Type B pancreatic cell (in vitro differentiated cells): ENCODE results near the gene FGFRL1. TPM values are rescaled to one million over a fixed set of nuclear protein-coding genes. Genes with fewer than 3 reads are reported as not detected.

Experiments
- DNase-seq: peaks from one replicate; pipeline ENCODE4 v3.0.0; 2021; ENCODE audit warnings: mixed read lengths; ENCODE audit not compliant: unreplicated experiment; ENCODE audit errors: extremely low spot score
- H3K27ac Mint-ChIP-seq: 2 replicates; pipeline ENCODE4 v1.8.0; 2021; ENCODE audit warnings: mild to moderate bottlenecking, mixed read lengths
- H3K27me3 Mint-ChIP-seq: 2 replicates; pipeline ENCODE4 v1.8.0; 2021; ENCODE audit warnings: mixed read lengths
- H3K36me3 Mint-ChIP-seq: 2 replicates; pipeline ENCODE4 v1.8.0; 2021; ENCODE audit warnings: mixed read lengths
- H3K4me1 Mint-ChIP-seq: one replicate; pipeline ENCODE4 v1.8.0; 2021; ENCODE audit warnings: mixed read lengths; ENCODE audit not compliant: unreplicated experiment
- H3K4me3 Mint-ChIP-seq: 2 replicates; pipeline ENCODE4 v1.8.0; 2021; ENCODE audit warnings: mild to moderate bottlenecking, mixed read lengths
- H3K9me3 Mint-ChIP-seq: 2 replicates; pipeline ENCODE4 v1.8.0; 2021; ENCODE audit warnings: mixed read lengths
- total RNA-seq: library from RNA; stranded (reverse); gene quantifications from 2 replicates; pipeline ENCODE4 v1.2.1, GENCODE V29; 2021; ENCODE audit warnings: low replicate concordance
- TF ChIP-seq, protein P1 (sequence below): fragments of 200-600 bp; sonication (generic); conservative IDR thresholded peaks from 2 replicates; pipeline ENCODE4 v1.5.0; 2021; ENCODE audit warnings: antibody characterized with exemption, mild to moderate bottlenecking

FGFRL1 gene
- total RNA-seq, 1 donor from 2014 or later = 30.9 TPM

DNA sequence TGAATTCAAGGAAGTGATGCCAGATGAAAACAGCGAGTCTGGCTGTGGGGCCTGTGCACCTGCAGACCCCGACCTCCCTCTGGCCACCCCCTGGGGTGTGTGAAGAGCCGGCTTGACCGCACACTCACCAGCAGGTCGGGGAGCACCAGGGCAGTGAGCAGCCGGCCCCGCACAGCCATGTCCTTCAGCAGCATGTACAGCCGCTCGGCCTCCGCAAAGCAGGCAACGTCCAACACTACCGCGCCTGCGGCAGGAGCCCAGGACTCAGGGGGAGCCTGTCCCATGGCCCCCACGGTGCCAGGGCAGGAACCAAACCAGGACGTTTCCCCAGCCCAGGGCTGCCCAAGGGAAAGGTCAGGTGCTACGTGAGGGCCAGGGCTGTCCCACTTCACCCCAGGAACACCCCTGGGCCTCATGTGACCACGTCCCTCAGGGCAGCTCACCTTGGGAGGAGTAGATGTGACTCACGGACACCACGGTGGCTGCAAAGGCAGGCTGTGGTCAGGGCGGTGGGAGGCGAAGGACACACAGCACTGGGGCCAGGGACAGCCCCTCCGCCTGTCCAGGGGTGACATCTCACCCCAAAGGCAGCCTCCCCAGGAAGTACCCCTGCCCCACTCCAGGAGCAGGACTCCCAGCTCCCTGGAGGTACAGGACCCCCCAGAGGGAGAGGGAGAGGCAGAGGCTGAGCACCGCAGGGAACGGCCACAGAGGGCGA, 46.2 kb upstream of the FGFRL1 start:
- Mint-ChIP-seq H3K4me1 (no peaks in the 10 kb centered on the region), H3K27ac (no peak overlapping the region), H3K9me3 (no peaks in the 10 kb centered on the region), H3K4me3 (no peak overlapping the region), H3K36me3 (no peaks in the 10 kb centered on the region), H3K27me3 (no peaks in the 10 kb centered on the region)
- no peak for DNase-seq
- TF ChIP-seq, protein P1, sequence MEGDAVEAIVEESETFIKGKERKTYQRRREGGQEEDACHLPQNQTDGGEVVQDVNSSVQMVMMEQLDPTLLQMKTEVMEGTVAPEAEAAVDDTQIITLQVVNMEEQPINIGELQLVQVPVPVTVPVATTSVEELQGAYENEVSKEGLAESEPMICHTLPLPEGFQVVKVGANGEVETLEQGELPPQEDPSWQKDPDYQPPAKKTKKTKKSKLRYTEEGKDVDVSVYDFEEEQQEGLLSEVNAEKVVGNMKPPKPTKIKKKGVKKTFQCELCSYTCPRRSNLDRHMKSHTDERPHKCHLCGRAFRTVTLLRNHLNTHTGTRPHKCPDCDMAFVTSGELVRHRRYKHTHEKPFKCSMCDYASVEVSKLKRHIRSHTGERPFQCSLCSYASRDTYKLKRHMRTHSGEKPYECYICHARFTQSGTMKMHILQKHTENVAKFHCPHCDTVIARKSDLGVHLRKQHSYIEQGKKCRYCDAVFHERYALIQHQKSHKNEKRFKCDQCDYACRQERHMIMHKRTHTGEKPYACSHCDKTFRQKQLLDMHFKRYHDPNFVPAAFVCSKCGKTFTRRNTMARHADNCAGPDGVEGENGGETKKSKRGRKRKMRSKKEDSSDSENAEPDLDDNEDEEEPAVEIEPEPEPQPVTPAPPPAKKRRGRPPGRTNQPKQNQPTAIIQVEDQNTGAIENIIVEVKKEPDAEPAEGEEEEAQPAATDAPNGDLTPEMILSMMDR = no peak

DNA sequence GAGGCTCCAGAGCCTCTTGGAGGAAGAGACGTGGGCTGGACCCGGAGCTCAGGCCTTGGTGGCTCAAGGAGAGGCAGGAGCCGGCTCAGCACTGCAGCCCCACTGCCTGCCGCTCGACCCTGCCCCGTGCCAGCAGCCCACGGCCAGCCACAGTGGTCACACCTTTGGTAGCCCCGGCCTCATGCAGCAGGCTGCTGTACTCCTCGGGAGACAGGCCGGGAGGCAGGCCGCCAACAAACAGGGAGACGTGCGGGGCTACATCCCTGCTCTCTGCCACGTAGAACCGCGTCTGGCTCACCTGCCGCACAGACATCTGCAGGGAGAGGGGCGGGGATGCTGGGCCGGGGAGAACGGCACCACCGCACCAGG, 45.7 kb upstream of the FGFRL1 start:
- no peak overlapping the region for H3K27ac Mint-ChIP-seq
- no peak overlapping the region for H3K4me3 Mint-ChIP-seq
- no peaks in the 10 kb centered on the region for H3K9me3 Mint-ChIP-seq

DNA sequence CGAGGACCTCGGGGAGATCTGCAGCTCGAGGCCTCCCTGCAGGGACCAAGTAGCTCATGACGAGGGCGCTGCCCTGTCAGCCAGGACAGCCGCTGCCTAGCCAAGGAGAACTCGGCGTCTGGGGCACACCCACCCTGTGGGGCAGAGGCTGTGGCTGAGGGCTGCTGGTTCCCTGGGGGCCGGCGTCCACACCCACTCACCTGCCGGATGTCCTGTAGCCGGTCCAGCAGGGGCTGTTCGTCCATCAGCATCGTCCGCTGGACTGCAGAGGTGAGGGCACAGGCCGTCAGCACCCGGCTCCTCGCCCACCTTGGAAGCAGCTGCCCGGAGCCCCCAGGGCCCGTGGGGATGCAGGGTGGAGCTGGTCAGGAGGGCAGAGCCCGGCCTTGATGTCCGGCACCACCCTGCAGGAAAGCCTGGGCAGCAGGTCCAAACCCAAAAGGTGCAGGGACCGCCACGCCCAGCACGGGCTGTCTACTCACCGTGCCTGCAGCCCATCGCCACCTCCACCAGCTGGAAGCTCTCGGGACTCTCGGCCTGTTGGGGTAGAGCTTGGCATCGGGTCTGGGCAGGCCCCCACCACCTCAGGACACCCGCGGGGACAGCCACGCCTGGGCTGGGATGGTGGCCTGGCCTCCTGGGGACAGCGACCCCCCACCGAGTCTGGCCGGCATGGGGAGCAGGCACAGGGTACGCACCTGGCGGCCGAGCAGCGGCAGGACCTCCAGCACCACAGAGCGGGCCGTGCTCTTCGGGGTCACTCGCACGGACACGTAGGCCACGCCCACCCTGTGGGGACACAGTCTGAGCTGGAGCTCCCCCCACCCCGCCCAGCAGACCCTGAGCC, 44.9 kb upstream of the FGFRL1 start:
- no peak for DNase-seq
- Mint-ChIP-seq H3K27ac (no peak overlapping the region), H3K9me3 (no peaks in the 10 kb centered on the region), H3K36me3 (no peaks in the 10 kb centered on the region), H3K27me3 (no peaks in the 10 kb centered on the region), H3K4me3 (no peak overlapping the region), H3K4me1 (no peaks in the 10 kb centered on the region)
- TF ChIP-seq, protein P1 = no peak

More for the DNA sequence above, 45.7 kb upstream of the FGFRL1 start:
- Mint-ChIP-seq H3K36me3 (no peaks in the 10 kb centered on the region), H3K27me3 (no peaks in the 10 kb centered on the region), H3K4me1 (no peaks in the 10 kb centered on the region)
- TF ChIP-seq, protein P1 = no peak
- no peak for DNase-seq

DNA sequence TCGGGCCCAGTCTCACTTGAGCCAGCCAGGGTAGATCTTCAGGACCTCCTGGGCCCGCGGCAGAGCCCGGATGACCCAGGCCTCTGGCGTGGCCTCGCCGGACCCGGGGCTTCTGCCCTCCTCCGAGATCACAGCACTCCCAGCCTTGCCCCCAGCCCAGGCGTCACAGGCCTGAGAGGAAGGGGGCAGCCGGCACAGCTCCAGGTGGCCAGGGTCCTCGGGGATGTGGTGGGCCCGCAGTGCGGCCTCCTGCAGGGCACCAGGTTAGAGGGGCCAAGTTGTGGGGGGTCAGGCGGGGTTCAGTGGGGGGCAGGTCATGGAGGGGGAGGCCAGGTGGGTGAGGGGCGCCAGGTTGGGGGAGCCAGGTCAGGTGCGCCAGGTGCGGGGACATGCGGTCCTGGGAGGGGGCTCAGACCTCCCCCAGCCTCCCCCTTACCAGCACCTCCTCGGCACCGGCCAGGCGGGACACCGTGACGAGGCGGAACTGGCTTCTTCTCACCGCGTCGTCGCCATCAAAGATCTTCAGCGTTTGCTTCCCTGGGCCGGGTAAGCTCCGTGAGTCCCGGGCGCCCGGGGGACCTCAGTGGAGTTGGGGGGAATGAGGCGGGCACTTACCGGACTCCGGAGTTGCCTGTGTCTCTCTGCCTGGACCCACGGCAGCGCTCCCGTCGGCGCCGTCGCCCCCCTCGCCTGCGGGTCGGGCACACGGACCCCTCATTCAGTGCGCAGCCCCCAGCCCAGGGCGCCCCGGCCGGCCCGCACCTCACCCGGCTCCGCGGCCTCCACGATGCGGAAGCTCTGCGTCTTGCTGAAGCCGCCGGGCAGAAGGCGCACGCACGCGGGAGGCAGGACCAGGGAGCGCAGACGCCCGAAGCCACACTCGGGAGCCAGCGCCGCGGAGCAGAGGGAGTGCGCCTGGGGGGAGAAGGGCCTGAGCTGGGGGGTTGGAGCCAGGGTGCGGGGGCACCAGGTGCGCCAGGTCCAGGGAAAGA, 44.0 kb upstream of the FGFRL1 start:
- H3K27ac Mint-ChIP-seq = no peak overlapping the region
- H3K4me1 Mint-ChIP-seq = no peaks in the 10 kb centered on the region
- H3K9me3 Mint-ChIP-seq = no peaks in the 10 kb centered on the region
- H3K27me3 Mint-ChIP-seq = no peaks in the 10 kb centered on the region
- H3K4me3 Mint-ChIP-seq = no peak overlapping the region
- no peak for DNase-seq
- TF ChIP-seq, protein P1 = no peak
- H3K36me3 Mint-ChIP-seq = no peaks in the 10 kb centered on the region

DNA sequence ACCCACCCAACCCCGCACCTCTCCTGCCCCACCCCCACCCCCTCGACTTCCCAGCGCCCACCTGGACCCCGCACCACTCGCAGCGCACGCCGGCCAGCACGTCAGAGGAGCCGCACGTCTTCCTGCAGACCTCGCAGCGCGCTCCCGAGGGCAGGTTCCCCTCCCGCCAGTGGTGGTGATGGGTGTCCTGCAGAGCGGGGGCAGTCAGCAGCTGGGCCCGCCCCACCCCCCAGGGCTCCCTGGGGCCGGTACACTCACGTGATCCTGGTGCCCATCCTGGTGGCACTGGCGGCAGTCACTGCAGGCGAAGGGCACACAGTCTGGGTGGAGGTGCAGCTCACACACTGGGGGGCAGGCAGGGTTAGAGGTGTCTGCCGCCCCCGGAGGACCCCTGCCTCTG, 43.2 kb upstream of the FGFRL1 start:
- Mint-ChIP-seq H3K4me3 (no peak overlapping the region), H3K4me1 (no peaks in the 10 kb centered on the region), H3K36me3 (no peaks in the 10 kb centered on the region), H3K27ac (no peak overlapping the region), H3K9me3 (no peaks in the 10 kb centered on the region), H3K27me3 (no peaks in the 10 kb centered on the region)
- TF ChIP-seq, protein P1 = no peak
- DNase-seq = no peak
